HepG2 (cell line): ENCODE measurements around the gene INO80B. TPM values are rescaled to one million over a fixed set of nuclear protein-coding genes. Genes with fewer than 3 reads are reported as not detected.
A peak's percentile ranks its signal among the peaks of the same experiment; 100 is the strongest.

ENCODE experiments used
- ATAC-seq: fragments of 200-7000 bp; cut with Tn5 transposase; 3 replicates; pipeline ENCODE4 v1.9.1; 2020; ENCODE audit warnings: mild to moderate bottlenecking, moderate library complexity
- BruUV-seq: library from RNA; stranded (reverse); fragments of 400-500 nt; replicated peaks from 2 replicates; lab custom pipeline; 2021; lab: Mats Ljungman, UMichigan
- CTCF ChIA-PET: fragments of 300-600 bp; formaldehyde crosslinking; extraction: SDS; loops from one replicate; lab custom pipeline; 2021; ENCODE audit warnings: low total read pairs, inconsistent platforms, low intra/inter-chr PET ratio; lab: Yijun Ruan, JAX
- POLR2A ChIA-PET: fragments of 350-600 bp; sonication (Branson Sonifier 250); formaldehyde crosslinking; loops from one replicate; lab custom pipeline; 2020; ENCODE audit warnings: antibody characterized with exemption, inconsistent platforms; lab: Yijun Ruan, JAX
- DNase-seq: peaks from one replicate; pipeline ENCODE4 v3.0.0-alpha.2; 2015; ENCODE audit warnings: low spot score
- FAIRE-seq: peaks from 3 replicates; lab custom pipeline; 2011; peaks lifted over from hg19 to GRCh38; lab: Jason Lieb, UNC
- H2AFZ ChIP-seq: one replicate; pipeline ENCODE4 v1.6.1; 2011; ENCODE audit warnings: low read length, inconsistent platforms
- H3K27ac ChIP-seq: fragments of 300-600 bp; 3 replicates; pipeline ENCODE4 v1.8.0; 2011; ENCODE audit warnings: mixed run types, mild to moderate bottlenecking, mixed read lengths, low read length, inconsistent platforms; ENCODE audit not compliant: insufficient read depth; ENCODE audit errors: extremely low read length
- H3K27me3 ChIP-seq, 2 experiments: fragments of 200-600 bp in 1 of 2; 2 replicates in 1 of 2; 3 replicates in 1 of 2; pipeline versions ENCODE4 v1.6.0 to v1.8.0; 2011; ENCODE audit warnings: low read length in 2 of 2, mild to moderate bottlenecking in 2 of 2, moderate library complexity in 2 of 2, inconsistent platforms in 1 of 2; ENCODE audit not compliant: insufficient read depth in 2 of 2, control insufficient read depth in 1 of 2
- H3K36me3 ChIP-seq, 2 experiments: fragments of 200-600 bp in 1 of 2; replicated peaks in 1 of 2; 2 replicates in 1 of 2; 3 replicates in 1 of 2; pipeline versions ENCODE4 v1.5.1 to v1.8.0; 2011; ENCODE audit warnings: low read length in 2 of 2, inconsistent platforms in 1 of 2; ENCODE audit not compliant: insufficient read depth in 2 of 2, control insufficient read depth in 1 of 2
- H3K4me1 ChIP-seq: 2 replicates; pipeline ENCODE4 v1.5.1; 2012; ENCODE audit warnings: low read length, inconsistent platforms; ENCODE audit not compliant: insufficient read depth
- H3K4me2 ChIP-seq: 2 replicates; pipeline ENCODE4 v1.6.0; 2011; ENCODE audit warnings: low read depth, low read length, inconsistent platforms
- H3K4me3 ChIP-seq, 3 experiments: fragments of 200-600 bp in 1 of 3; sonication (generic), shearing (Covaris generic) in 1 of 3; replicated peaks in 1 of 3; 2 replicates each; pipeline ENCODE4 v1.5.1; 2011 to 2016; ENCODE audit warnings: low read length in 3 of 3, inconsistent platforms in 2 of 3, low read depth in 2 of 3, mild to moderate bottlenecking in 2 of 3, control low read depth in 1 of 3, mixed read lengths in 1 of 3; ENCODE audit not compliant: insufficient read depth in 1 of 3
- H3K79me2 ChIP-seq: one replicate; pipeline ENCODE4 v1.6.1; 2011; ENCODE audit warnings: low read length, inconsistent platforms; ENCODE audit not compliant: insufficient read depth
- H3K9ac ChIP-seq: 2 replicates; pipeline ENCODE4 v1.6.0; 2011; ENCODE audit warnings: mild to moderate bottlenecking, low read depth, low read length, inconsistent platforms; ENCODE audit not compliant: insufficient read depth
- H3K9me3 ChIP-seq: 2 replicates; pipeline ENCODE4 v1.5.1; 2012; ENCODE audit warnings: mild to moderate bottlenecking, low read length
- H4K20me1 ChIP-seq: 2 replicates; pipeline ENCODE4 v1.6.0; 2011; ENCODE audit warnings: inconsistent platforms, mild to moderate bottlenecking, low read length, moderate library complexity; ENCODE audit not compliant: insufficient read depth
- KDM5A ChIP-seq: fragments of 200-600 bp; sonication (generic); IDR thresholded peaks from 2 replicates; pipeline ENCODE4 v1.7.0; 2018; ENCODE audit warnings: antibody characterized with exemption, mild to moderate bottlenecking, low read length, borderline replicate concordance
- KLF16 ChIP-seq, 2 experiments: sonication (generic) in 1 of 2; formaldehyde crosslinking in 1 of 2; IDR thresholded peaks; 2 replicates each; pipeline versions ENCODE4 v1.6.1 to v1.8.0; 2016 to 2023; ENCODE audit warnings: missing genetic modification reagents in 2 of 2, missing compliant biosample characterization in 1 of 2
- KMT2A ChIP-seq: sonication (generic); formaldehyde crosslinking; IDR thresholded peaks from 2 replicates; pipeline ENCODE4 v1.4.0; 2020; ENCODE audit warnings: missing genetic modification reagents
- RFX1 ChIP-seq: fragments of 450-650 bp; IDR thresholded peaks from 2 replicates; pipeline ENCODE4 v1.6.1; 2017
- TARDBP ChIP-seq: sonication (generic); formaldehyde crosslinking; IDR thresholded peaks from 2 replicates; pipeline ENCODE4 v1.8.0; 2022; ENCODE audit warnings: mild to moderate bottlenecking, missing genetic modification reagents
- ZFAT ChIP-seq: sonication (generic); formaldehyde crosslinking; conservative IDR thresholded peaks from 2 replicates; pipeline ENCODE4 v1.8.1; 2023; ENCODE audit warnings: missing genetic modification reagents, inconsistent platforms
- ZNF337 ChIP-seq: sonication (generic); formaldehyde crosslinking; IDR thresholded peaks from 2 replicates; pipeline ENCODE4 v1.5.1; 2020; ENCODE audit warnings: missing genetic modification reagents, low read depth, mild to moderate bottlenecking, borderline replicate concordance
- ZNF562 ChIP-seq: sonication (generic); formaldehyde crosslinking; IDR thresholded peaks from 2 replicates; pipeline ENCODE4 v1.8.0; 2022; ENCODE audit warnings: missing genetic modification reagents, borderline replicate concordance
- WGBS: methylation state at CpG from one replicate; pipeline ENCODE4 v1.1.6; 2017; ENCODE audit warnings: low lambda C conversion rate; 5-methylcytosine and 5-hydroxymethylcytosine counted together
- in situ Hi-C: cut with HindIII; loops from 2 replicates; pipeline ENCODE4 v1.10.0; 2017; ENCODE audit warnings: low pct_unique_long_range_greater_than_20kb; ENCODE audit not compliant: extremely low pct_ligation_motif_present
- intact Hi-C: fragments of 100-400 bp; cut with micrococcal nuclease; formaldehyde crosslinking; loops from one replicate; pipeline ENCODE4 v1.10.0; 2022; ENCODE audit not compliant: unreplicated experiment
- polyA plus RNA-seq, 8 experiments: library from polyadenylated mRNA; depleted of rRNA in 3 of 8; stranded (reverse) in 7 of 8; unstranded in 1 of 8; fragments of >200 nt; fragmentation: Illumina TruSeq in 4 of 8; extraction: Trizol in 4 of 8; gene quantifications; 2 replicates each; pipeline versions ENCODE4 v1.2.1 to v1.2.3, GENCODE V29; 2011 to 2016; ENCODE audit warnings: low read depth in 4 of 8, missing spikeins in 1 of 8, mixed read lengths in 1 of 8; ENCODE audit not compliant: insufficient read depth in 1 of 8
- total RNA-seq, 5 experiments: library from RNA; depleted of rRNA; stranded (reverse); fragments of >200 nt; fragmentation: Illumina TruSeq; extraction: Trizol; gene quantifications; 2 replicates each; pipeline ENCODE4 v1.2.3, GENCODE V29; 2016; ENCODE audit warnings: low read depth in 1 of 5
- TF ChIP-seq, protein P1 (sequence below): sonication (generic); formaldehyde crosslinking; IDR thresholded peaks from 2 replicates; pipeline ENCODE4 v1.5.0; 2020; ENCODE audit warnings: missing genetic modification reagents
- TF ChIP-seq, protein P2 (sequence below): sonication (generic); formaldehyde crosslinking; IDR thresholded peaks from 2 replicates; pipeline ENCODE4 v1.5.1; 2020; ENCODE audit warnings: mild to moderate bottlenecking, missing genetic modification reagents, moderate library complexity
- TF ChIP-seq, protein P3 (sequence below): sonication (generic); formaldehyde crosslinking; IDR thresholded peaks from 2 replicates; pipeline ENCODE4 v1.5.1; 2020; ENCODE audit warnings: missing genetic modification reagents, mild to moderate bottlenecking, borderline replicate concordance
- TF ChIP-seq, protein P4 (sequence below): IDR thresholded peaks from 2 replicates; pipeline ENCODE4 v1.4.0; 2020; ENCODE audit warnings: mild to moderate bottlenecking, missing genetic modification reagents

Gene INO80B
- total and polyA plus RNA-seq, 2 of the 13 experiments (the other 11 are each of a cell fraction or from before 2014, with no cell fraction given) = 6.2 to 14.5 TPM

DNA sequence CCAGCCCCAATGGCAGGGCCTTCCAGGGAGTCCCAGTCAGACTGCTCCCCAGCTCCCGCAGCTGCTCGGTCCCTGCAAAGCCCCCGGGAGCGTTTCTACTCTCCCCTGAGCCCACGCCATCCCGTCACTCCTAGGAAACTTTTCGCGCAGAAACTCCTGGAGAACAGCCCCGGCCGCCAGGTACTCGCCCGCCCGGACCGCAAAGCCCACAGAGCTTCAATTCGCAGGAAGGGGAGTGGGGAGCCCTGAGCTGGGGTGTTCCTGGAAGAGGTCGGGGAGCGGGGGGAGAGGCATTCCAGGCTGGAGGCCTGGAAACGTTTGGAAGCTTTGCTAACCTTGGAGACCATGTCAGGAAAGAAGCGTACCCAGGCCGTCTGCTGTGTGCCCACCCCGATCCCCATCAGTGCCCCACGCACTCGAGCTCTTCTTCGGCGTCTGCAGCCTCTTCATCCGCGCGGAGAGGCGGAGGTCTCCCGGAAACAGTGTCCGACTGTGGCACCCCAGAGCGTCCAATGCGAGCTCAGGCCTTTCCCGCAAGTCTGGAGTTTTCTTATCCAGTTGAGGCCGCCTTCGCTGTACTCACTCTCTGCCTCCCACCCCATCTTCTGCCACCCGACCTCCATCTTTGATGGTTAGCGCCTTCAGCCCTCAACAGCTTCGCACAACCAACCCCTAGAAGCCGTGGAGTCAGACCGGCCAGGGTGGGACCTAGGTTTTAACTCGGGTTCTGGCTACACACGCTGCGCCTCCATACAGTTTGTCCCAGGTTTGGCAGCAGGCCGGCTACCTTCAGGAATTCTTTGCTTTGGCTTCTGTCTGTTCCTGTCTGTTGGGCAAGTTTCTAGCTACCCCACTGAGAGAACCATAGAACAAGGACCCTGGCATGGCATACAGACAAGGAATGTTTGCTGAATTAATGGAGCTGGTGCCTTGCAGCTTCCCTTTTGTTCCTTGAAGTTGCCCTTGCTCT, 48.9 kb downstream of the INO80B start:
- Histone ChIP-seq H2AFZ (no peak overlapping the region), H3K9me3 (no peaks in the 10 kb centered on the region), H4K20me1 (no peaks in the 10 kb centered on the region), H3K4me2 (peak overlapping the region; percentile 92), H3K36me3 (no peaks in the 10 kb centered on the region; a peak in 3 of 5 replicates), H3K27ac (peak overlapping the region; percentile 89), H3K27me3 (no peaks in the 10 kb centered on the region; a peak in 1 of 5 replicates), H3K79me2 (peaks cover 51% of the 10 kb centered on the region), H3K9ac (peak overlapping the region; percentile 83), H3K4me1 (peaks cover 66% of the 10 kb centered on the region), H3K4me3 (peak overlapping the region; percentile 67 to 86 (median 82))
- WGBS = 43% methylated on average over 34 of the region's 45 CpGs
- in situ Hi-C loops = no loop called here
- BruUV-seq = no TSS peak
- ChIA-PET CTCF (interaction anchor here (2.9 kb wide), 1 partner anchor 20 kb away, joined by 20 read pairs; the partner anchor contains the start of genes CCDC142 and TTC31), POLR2A (interaction anchor here (1.1 to 16.5 kb wide), 18 partner anchors 9 to 325 kb away, joined by 3 to 795 read pairs (median 14); partner anchors contain the start of genes AUP1, CCDC142, DQX1 and HTRA2)
- no peak for DNase-seq
- no peak for FAIRE-seq
- ATAC-seq = peak; percentile 0; the same call in 1 of the 3 replicates
- intact Hi-C loops = no loop called here
- TF ChIP-seq, protein P1, sequence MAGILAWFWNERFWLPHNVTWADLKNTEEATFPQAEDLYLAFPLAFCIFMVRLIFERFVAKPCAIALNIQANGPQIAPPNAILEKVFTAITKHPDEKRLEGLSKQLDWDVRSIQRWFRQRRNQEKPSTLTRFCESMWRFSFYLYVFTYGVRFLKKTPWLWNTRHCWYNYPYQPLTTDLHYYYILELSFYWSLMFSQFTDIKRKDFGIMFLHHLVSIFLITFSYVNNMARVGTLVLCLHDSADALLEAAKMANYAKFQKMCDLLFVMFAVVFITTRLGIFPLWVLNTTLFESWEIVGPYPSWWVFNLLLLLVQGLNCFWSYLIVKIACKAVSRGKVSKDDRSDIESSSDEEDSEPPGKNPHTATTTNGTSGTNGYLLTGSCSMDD (CRISPR knock-in tag) = no peak
- TF ChIP-seq KDM5A (no peak), ZNF337 (0 out of 2 replicates have a peak, but pooled peaks have one; percentile 23), TARDBP (CRISPR knock-in tag) (no peak), KMT2A (0 out of 2 replicates have a peak, but pooled peaks have one; percentile 8), KLF16 (CRISPR knock-in tag; IDR thresholded peaks at IDR 0.05) (0 out of 4 replicates have a peak, but pooled peaks of 1 of the 2 experiments have one; percentile 10), ZFAT (CRISPR knock-in tag) (peak; percentile 27; the same call in 1 of the 2 replicates), RFX1 (no peak), ZNF562 (CRISPR knock-in tag) (no peak)
- TF ChIP-seq, protein P2, sequence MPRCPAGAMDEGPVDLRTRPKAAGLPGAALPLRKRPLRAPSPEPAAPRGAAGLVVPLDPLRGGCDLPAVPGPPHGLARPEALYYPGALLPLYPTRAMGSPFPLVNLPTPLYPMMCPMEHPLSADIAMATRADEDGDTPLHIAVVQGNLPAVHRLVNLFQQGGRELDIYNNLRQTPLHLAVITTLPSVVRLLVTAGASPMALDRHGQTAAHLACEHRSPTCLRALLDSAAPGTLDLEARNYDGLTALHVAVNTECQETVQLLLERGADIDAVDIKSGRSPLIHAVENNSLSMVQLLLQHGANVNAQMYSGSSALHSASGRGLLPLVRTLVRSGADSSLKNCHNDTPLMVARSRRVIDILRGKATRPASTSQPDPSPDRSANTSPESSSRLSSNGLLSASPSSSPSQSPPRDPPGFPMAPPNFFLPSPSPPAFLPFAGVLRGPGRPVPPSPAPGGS (CRISPR knock-in tag) = no peak
- TF ChIP-seq, protein P3, sequence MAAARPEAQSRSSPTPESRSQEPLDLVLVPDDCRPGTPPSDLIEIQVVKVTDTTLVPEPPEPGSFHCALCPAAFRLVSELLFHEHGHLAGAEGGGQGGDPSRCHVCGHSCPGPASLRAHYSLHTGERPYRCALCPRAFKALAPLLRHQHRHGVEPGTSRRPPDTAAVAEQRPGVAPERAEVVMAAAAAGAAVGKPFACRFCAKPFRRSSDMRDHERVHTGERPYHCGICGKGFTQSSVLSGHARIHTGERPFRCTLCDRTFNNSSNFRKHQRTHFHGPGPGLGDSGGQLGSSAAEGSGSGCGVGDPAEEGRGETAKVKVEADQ (CRISPR knock-in tag) = peak; percentile 15
- TF ChIP-seq, protein P4, sequence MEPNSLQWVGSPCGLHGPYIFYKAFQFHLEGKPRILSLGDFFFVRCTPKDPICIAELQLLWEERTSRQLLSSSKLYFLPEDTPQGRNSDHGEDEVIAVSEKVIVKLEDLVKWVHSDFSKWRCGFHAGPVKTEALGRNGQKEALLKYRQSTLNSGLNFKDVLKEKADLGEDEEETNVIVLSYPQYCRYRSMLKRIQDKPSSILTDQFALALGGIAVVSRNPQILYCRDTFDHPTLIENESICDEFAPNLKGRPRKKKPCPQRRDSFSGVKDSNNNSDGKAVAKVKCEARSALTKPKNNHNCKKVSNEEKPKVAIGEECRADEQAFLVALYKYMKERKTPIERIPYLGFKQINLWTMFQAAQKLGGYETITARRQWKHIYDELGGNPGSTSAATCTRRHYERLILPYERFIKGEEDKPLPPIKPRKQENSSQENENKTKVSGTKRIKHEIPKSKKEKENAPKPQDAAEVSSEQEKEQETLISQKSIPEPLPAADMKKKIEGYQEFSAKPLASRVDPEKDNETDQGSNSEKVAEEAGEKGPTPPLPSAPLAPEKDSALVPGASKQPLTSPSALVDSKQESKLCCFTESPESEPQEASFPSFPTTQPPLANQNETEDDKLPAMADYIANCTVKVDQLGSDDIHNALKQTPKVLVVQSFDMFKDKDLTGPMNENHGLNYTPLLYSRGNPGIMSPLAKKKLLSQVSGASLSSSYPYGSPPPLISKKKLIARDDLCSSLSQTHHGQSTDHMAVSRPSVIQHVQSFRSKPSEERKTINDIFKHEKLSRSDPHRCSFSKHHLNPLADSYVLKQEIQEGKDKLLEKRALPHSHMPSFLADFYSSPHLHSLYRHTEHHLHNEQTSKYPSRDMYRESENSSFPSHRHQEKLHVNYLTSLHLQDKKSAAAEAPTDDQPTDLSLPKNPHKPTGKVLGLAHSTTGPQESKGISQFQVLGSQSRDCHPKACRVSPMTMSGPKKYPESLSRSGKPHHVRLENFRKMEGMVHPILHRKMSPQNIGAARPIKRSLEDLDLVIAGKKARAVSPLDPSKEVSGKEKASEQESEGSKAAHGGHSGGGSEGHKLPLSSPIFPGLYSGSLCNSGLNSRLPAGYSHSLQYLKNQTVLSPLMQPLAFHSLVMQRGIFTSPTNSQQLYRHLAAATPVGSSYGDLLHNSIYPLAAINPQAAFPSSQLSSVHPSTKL (CRISPR knock-in tag) = no peak
